Type B pancreatic cell (in vitro differentiated cells): ENCODE results near the gene SH2D6. TPM values are rescaled to one million over a fixed set of nuclear protein-coding genes. Genes with fewer than 3 reads are reported as not detected.

ENCODE experiments used
- DNase-seq: peaks from one replicate; pipeline ENCODE4 v3.0.0; 2021; ENCODE audit warnings: mixed read lengths; ENCODE audit not compliant: unreplicated experiment; ENCODE audit errors: extremely low spot score
- H3K27ac Mint-ChIP-seq: 2 replicates; pipeline ENCODE4 v1.8.0; 2021; ENCODE audit warnings: mild to moderate bottlenecking, mixed read lengths
- H3K27me3 Mint-ChIP-seq: 2 replicates; pipeline ENCODE4 v1.8.0; 2021; ENCODE audit warnings: mixed read lengths
- H3K36me3 Mint-ChIP-seq: 2 replicates; pipeline ENCODE4 v1.8.0; 2021; ENCODE audit warnings: mixed read lengths
- H3K4me1 Mint-ChIP-seq: one replicate; pipeline ENCODE4 v1.8.0; 2021; ENCODE audit warnings: mixed read lengths; ENCODE audit not compliant: unreplicated experiment
- H3K4me3 Mint-ChIP-seq: 2 replicates; pipeline ENCODE4 v1.8.0; 2021; ENCODE audit warnings: mild to moderate bottlenecking, mixed read lengths
- H3K9me3 Mint-ChIP-seq: 2 replicates; pipeline ENCODE4 v1.8.0; 2021; ENCODE audit warnings: mixed read lengths
- CTCF ChIP-seq: fragments of 200-600 bp; sonication (generic); conservative IDR thresholded peaks from 2 replicates; pipeline ENCODE4 v1.5.0; 2021; ENCODE audit warnings: antibody characterized with exemption, mild to moderate bottlenecking
- total RNA-seq: library from RNA; stranded (reverse); gene quantifications from 2 replicates; pipeline ENCODE4 v1.2.1, GENCODE V29; 2021; ENCODE audit warnings: low replicate concordance

The SH2D6 gene
- total RNA-seq, 1 donor from 2014 or later, result 0.97 TPM

GRCh38 chr2:85485815-85486214, 67.3 kb downstream of the SH2D6 start:
- Mint-ChIP-seq H3K9me3 (no peaks in the 10 kb centered on the region), H3K27ac (no peak overlapping the region), H3K4me3 (no peak overlapping the region), H3K4me1 (no peaks in the 10 kb centered on the region), H3K36me3 (peaks cover 3% of the 10 kb centered on the region), H3K27me3 (peaks cover 2% of the 10 kb centered on the region)
- TF ChIP-seq CTCF, result no peak
- no peak for DNase-seq

Other genes starting within 250 kb of the SH2D6 start
- gene TGOLN2, start 90.7 kb upstream of the SH2D6 start, total RNA-seq, result 54.0 and 65.3 TPM in 2 replicates
- 31.3 and 39.8 TPM in 2 replicates for gene RETSAT, start 64.2 kb upstream of the SH2D6 start, total RNA-seq
- gene ELMOD3, start 63.9 kb upstream of the SH2D6 start, total RNA-seq, result 14.6 and 22.2 TPM in 2 replicates
- gene CAPG, start 8.3 kb upstream of the SH2D6 start, total RNA-seq, result 61.1 and 195 TPM in 2 replicates
- gene MAT2A, start 120.5 kb downstream of the SH2D6 start, total RNA-seq, result 209 and 403 TPM in 2 replicates
- gene GGCX, start 142.8 kb downstream of the SH2D6 start, total RNA-seq, result 62.6 and 76.2 TPM in 2 replicates
- gene VAMP8, start 158.9 kb downstream of the SH2D6 start, total RNA-seq, result 62.8 and 157 TPM in 2 replicates
- 3.4 and 4.4 TPM in 2 replicates for gene VAMP5, start 165.7 kb downstream of the SH2D6 start, total RNA-seq
- 70.2 and 78.8 TPM in 2 replicates for gene RNF181, start 177.0 kb downstream of the SH2D6 start, total RNA-seq
- gene TMEM150A, start 184.0 kb downstream of the SH2D6 start, total RNA-seq, result 16.7 and 19.8 TPM in 2 replicates
- gene C2orf68, start 193.4 kb downstream of the SH2D6 start, total RNA-seq, result 58.8 and 66.6 TPM in 2 replicates
- gene USP39, start 197.5 kb downstream of the SH2D6 start, total RNA-seq, result 43.3 and 62.5 TPM in 2 replicates
- gene SFTPB, start 249.5 kb downstream of the SH2D6 start, total RNA-seq, result 2.7 and 23.0 TPM in 2 replicates